GM20431 (cell line): ENCODE data around the gene GNAS.
"Not testable (repeated sequence)": the region's sequence is repeated elsewhere in the genome, so short reads cannot be mapped to it uniquely, and the experiment has no call there.

Source experiments
- in situ Hi-C: fragments of 300-500 bp; cut with MseI, MboI; formaldehyde crosslinking; loops from one replicate; pipeline ENCODE4 v1.15.0; 2020; ENCODE audit warnings: low sequenced_read_pairs; ENCODE audit not compliant: unreplicated experiment

Gene GNAS

GRCh38 chr20:58852543-58853271 lies at the start of gene GNAS:
Gene GNAS, plus strand, starts transcription at chr20:58852716.
- in situ Hi-C loops, result loop anchor here (25.0 kb wide), 2 partner anchors 235 to 610 kb away; no protein-coding TSS in a partner anchor

- in situ Hi-C loops, result no loop called here
These were observed 49.0 kb upstream of the GNAS start for GRCh38 chr20:58803533-58803932.

- in situ Hi-C loops, result no loop called here
These were observed 44.7 kb upstream of the GNAS start for GRCh38 chr20:58807801-58808200.

GRCh38 chr20:58808271-58809046 lies 44.1 kb upstream of the GNAS start:
- in situ Hi-C loops, result no loop called here

GRCh38 chr20:58810116-58810878 lies 42.2 kb upstream of the GNAS start:
- in situ Hi-C loops, result no loop called here

GRCh38 chr20:58810879-58811250 lies 41.7 kb upstream of the GNAS start:
- in situ Hi-C loops, result no loop called here

GRCh38 chr20:58811334-58811733 lies 41.2 kb upstream of the GNAS start:
- in situ Hi-C loops, result no loop called here

- in situ Hi-C loops, result no loop called here
These were observed 39.1 kb upstream of the GNAS start for GRCh38 chr20:58813369-58813768.

- in situ Hi-C loops, result no loop called here
These were observed 37.1 kb upstream of the GNAS start for GRCh38 chr20:58815448-58815847.

- in situ Hi-C loops, result no loop called here
These were observed 36.5 kb upstream of the GNAS start for GRCh38 chr20:58816051-58816450.

- in situ Hi-C loops, result no loop called here
These were observed 35.4 kb upstream of the GNAS start for GRCh38 chr20:58816957-58817651.

- in situ Hi-C loops, result no loop called here
These were observed 34.8 kb upstream of the GNAS start for GRCh38 chr20:58817748-58818147.

- in situ Hi-C loops, result no loop called here
These were observed 33.8 kb upstream of the GNAS start for GRCh38 chr20:58818586-58819285.

GRCh38 chr20:58819921-58820320 lies 32.6 kb upstream of the GNAS start:
- in situ Hi-C loops, result no loop called here

GRCh38 chr20:58820515-58820914 lies 32.0 kb upstream of the GNAS start:
- in situ Hi-C loops, result not testable (repeated sequence)

GRCh38 chr20:58822149-58822548 lies 30.4 kb upstream of the GNAS start:
- in situ Hi-C loops, result no loop called here

GRCh38 chr20:58822748-58823730 lies 29.5 kb upstream of the GNAS start:
- in situ Hi-C loops, result no loop called here

GRCh38 chr20:58824843-58825242 lies 27.7 kb upstream of the GNAS start:
- in situ Hi-C loops, result no loop called here
